ENCODE measurements around the gene ACO2. TPM values are rescaled to one million over a fixed set of nuclear protein-coding genes. Genes with fewer than 3 reads are reported as not detected.

The ACO2 gene
- total and polyA plus RNA-seq, 2 of the 8 experiments (the other 6 are each of a cell fraction or from before 2014, with no cell fraction given): 52.8 to 75.4 TPM

DNA sequence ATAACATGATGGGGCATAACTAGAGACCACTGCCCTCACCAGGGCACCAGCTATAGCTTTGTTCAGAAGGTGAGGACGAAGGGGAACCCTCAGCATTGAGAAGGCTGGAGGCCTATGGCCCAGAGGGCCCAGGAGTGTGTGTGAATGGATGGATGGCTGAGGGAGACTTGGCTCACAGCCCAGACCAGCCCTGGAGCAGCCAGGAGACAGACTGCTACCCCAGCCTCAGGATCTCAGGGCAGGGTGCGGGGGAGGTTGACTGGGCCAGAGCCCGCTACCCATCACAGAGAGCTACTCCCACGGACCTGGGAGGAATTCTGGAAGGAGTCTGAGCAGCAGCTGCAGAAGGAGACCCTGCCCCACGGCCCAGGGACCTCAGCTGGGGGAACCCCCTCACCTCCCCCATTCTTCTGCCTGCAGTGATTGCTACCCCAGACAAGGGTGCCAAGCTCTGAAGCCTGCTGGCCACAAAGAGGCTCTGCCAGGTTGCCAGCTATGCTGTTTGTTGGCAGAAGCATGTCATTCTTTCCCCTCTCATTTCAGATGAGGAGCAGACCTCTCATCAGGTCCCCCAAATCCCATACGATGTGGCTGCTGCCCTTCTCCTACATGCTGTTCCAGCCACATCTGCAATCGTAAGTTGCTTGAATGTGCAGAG lies 86.5 kb downstream of the ACO2 start (continued):
- TF ChIP-seq, protein P1, sequence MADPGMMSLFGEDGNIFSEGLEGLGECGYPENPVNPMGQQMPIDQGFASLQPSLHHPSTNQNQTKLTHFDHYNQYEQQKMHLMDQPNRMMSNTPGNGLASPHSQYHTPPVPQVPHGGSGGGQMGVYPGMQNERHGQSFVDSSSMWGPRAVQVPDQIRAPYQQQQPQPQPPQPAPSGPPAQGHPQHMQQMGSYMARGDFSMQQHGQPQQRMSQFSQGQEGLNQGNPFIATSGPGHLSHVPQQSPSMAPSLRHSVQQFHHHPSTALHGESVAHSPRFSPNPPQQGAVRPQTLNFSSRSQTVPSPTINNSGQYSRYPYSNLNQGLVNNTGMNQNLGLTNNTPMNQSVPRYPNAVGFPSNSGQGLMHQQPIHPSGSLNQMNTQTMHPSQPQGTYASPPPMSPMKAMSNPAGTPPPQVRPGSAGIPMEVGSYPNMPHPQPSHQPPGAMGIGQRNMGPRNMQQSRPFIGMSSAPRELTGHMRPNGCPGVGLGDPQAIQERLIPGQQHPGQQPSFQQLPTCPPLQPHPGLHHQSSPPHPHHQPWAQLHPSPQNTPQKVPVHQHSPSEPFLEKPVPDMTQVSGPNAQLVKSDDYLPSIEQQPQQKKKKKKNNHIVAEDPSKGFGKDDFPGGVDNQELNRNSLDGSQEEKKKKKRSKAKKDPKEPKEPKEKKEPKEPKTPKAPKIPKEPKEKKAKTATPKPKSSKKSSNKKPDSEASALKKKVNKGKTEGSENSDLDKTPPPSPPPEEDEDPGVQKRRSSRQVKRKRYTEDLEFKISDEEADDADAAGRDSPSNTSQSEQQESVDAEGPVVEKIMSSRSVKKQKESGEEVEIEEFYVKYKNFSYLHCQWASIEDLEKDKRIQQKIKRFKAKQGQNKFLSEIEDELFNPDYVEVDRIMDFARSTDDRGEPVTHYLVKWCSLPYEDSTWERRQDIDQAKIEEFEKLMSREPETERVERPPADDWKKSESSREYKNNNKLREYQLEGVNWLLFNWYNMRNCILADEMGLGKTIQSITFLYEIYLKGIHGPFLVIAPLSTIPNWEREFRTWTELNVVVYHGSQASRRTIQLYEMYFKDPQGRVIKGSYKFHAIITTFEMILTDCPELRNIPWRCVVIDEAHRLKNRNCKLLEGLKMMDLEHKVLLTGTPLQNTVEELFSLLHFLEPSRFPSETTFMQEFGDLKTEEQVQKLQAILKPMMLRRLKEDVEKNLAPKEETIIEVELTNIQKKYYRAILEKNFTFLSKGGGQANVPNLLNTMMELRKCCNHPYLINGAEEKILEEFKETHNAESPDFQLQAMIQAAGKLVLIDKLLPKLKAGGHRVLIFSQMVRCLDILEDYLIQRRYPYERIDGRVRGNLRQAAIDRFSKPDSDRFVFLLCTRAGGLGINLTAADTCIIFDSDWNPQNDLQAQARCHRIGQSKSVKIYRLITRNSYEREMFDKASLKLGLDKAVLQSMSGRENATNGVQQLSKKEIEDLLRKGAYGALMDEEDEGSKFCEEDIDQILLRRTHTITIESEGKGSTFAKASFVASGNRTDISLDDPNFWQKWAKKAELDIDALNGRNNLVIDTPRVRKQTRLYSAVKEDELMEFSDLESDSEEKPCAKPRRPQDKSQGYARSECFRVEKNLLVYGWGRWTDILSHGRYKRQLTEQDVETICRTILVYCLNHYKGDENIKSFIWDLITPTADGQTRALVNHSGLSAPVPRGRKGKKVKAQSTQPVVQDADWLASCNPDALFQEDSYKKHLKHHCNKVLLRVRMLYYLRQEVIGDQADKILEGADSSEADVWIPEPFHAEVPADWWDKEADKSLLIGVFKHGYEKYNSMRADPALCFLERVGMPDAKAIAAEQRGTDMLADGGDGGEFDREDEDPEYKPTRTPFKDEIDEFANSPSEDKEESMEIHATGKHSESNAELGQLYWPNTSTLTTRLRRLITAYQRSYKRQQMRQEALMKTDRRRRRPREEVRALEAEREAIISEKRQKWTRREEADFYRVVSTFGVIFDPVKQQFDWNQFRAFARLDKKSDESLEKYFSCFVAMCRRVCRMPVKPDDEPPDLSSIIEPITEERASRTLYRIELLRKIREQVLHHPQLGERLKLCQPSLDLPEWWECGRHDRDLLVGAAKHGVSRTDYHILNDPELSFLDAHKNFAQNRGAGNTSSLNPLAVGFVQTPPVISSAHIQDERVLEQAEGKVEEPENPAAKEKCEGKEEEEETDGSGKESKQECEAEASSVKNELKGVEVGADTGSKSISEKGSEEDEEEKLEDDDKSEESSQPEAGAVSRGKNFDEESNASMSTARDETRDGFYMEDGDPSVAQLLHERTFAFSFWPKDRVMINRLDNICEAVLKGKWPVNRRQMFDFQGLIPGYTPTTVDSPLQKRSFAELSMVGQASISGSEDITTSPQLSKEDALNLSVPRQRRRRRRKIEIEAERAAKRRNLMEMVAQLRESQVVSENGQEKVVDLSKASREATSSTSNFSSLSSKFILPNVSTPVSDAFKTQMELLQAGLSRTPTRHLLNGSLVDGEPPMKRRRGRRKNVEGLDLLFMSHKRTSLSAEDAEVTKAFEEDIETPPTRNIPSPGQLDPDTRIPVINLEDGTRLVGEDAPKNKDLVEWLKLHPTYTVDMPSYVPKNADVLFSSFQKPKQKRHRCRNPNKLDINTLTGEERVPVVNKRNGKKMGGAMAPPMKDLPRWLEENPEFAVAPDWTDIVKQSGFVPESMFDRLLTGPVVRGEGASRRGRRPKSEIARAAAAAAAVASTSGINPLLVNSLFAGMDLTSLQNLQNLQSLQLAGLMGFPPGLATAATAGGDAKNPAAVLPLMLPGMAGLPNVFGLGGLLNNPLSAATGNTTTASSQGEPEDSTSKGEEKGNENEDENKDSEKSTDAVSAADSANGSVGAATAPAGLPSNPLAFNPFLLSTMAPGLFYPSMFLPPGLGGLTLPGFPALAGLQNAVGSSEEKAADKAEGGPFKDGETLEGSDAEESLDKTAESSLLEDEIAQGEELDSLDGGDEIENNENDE (IDR thresholded peaks at IDR 0.05; ENCODE audit: insufficient replicate concordance, low read length): no peak
- TF ChIP-seq, protein P2, sequence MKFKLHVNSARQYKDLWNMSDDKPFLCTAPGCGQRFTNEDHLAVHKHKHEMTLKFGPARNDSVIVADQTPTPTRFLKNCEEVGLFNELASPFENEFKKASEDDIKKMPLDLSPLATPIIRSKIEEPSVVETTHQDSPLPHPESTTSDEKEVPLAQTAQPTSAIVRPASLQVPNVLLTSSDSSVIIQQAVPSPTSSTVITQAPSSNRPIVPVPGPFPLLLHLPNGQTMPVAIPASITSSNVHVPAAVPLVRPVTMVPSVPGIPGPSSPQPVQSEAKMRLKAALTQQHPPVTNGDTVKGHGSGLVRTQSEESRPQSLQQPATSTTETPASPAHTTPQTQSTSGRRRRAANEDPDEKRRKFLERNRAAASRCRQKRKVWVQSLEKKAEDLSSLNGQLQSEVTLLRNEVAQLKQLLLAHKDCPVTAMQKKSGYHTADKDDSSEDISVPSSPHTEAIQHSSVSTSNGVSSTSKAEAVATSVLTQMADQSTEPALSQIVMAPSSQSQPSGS (IDR thresholded peaks at IDR 0.05; ENCODE audit: low read length): no peak
- no peak for TF ChIP-seq TEAD4 (IDR thresholded peaks at IDR 0.05; ENCODE audit: low read depth, low read length)
- TF ChIP-seq CHD2 (IDR thresholded peaks at IDR 0.05; ENCODE audit: low read length): no peak
- TF ChIP-seq, protein P3, sequence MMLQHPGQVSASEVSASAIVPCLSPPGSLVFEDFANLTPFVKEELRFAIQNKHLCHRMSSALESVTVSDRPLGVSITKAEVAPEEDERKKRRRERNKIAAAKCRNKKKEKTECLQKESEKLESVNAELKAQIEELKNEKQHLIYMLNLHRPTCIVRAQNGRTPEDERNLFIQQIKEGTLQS (IDR thresholded peaks at IDR 0.05; ENCODE audit: insufficient read depth, low read depth, low read length): no peak
- no peak for TF ChIP-seq NRF1 (IDR thresholded peaks at IDR 0.05; ENCODE audit: low read depth, low read length)
- TF ChIP-seq, protein P4, sequence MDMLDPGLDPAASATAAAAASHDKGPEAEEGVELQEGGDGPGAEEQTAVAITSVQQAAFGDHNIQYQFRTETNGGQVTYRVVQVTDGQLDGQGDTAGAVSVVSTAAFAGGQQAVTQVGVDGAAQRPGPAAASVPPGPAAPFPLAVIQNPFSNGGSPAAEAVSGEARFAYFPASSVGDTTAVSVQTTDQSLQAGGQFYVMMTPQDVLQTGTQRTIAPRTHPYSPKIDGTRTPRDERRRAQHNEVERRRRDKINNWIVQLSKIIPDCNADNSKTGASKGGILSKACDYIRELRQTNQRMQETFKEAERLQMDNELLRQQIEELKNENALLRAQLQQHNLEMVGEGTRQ (IDR thresholded peaks at IDR 0.05; ENCODE audit: low read length): no peak

Data from H1 (cell line).